ENCODE results near the gene MOCS2. TPM values are rescaled to one million over a fixed set of nuclear protein-coding genes. Genes with fewer than 3 reads are reported as not detected.

The MOCS2 gene
- total and polyA plus RNA-seq, 10 of the 15 experiments (the other 5 are each of a cell fraction or from before 2014, with no cell fraction given), result 11.0 to 27.4 (median 22.5) TPM

DNA sequence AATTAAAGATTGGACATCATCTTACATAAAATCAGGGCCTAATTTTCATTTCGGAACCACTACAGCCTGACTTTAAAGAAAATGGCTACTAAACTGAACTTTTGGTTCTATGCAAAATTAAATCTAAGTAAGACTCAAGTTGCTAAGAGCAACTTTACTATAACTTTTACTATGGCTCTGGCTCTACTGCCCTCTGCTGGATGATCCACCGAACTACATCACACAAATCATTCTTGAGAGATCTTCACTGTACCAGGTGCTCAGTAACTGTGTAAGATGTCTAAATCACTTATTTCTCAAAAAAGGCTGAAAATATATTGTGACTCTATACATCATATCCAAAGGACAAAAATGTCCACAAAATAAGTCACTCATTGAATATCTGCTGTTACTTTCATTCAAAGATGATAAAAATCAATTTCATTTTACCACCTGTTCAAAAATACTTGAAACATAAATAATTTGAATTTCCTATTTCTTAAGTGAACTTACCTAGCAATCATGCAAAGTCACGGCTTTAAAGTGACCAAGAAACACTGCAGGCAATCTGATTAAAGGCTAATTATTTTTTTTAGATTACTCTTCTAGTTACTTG is 13.5 kb downstream of the MOCS2 start (continued):
- TF ChIP-seq, protein P1, sequence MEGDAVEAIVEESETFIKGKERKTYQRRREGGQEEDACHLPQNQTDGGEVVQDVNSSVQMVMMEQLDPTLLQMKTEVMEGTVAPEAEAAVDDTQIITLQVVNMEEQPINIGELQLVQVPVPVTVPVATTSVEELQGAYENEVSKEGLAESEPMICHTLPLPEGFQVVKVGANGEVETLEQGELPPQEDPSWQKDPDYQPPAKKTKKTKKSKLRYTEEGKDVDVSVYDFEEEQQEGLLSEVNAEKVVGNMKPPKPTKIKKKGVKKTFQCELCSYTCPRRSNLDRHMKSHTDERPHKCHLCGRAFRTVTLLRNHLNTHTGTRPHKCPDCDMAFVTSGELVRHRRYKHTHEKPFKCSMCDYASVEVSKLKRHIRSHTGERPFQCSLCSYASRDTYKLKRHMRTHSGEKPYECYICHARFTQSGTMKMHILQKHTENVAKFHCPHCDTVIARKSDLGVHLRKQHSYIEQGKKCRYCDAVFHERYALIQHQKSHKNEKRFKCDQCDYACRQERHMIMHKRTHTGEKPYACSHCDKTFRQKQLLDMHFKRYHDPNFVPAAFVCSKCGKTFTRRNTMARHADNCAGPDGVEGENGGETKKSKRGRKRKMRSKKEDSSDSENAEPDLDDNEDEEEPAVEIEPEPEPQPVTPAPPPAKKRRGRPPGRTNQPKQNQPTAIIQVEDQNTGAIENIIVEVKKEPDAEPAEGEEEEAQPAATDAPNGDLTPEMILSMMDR (IDR thresholded peaks at IDR 0.05 in 2 of 3, conservative IDR thresholded peaks at IDR 0.05 in 1 of 3; ENCODE audit: control insufficient read depth in 2 of 3, extremely low read depth in 1 of 3, insufficient read depth in 1 of 3, low read depth in 3 of 3, low read length in 3 of 3), result peak; percentile 73 to 79 (median 76)
- TF ChIP-seq MYC (IDR thresholded peaks at IDR 0.05; ENCODE audit: insufficient read depth, insufficient read length, insufficient replicate concordance, low read length, severe bottlenecking) (no peak), ATF2 (IDR thresholded peaks at IDR 0.05; ENCODE audit: low read length) (no peak), ZBTB40 (IDR thresholded peaks at IDR 0.05; ENCODE audit: borderline replicate concordance) (no peak), E2F8 (IDR thresholded peaks at IDR 0.05; ENCODE audit: low read depth, partially characterized antibody) (no peak), CEBPB (IDR thresholded peaks at IDR 0.05; ENCODE audit: borderline replicate concordance in 1 of 2, low read depth in 2 of 2, low read length in 2 of 2) (no peak), ETV6 (conservative IDR thresholded peaks at IDR 0.05 in 1 of 2, IDR thresholded peaks at IDR 0.05 in 1 of 2; ENCODE audit: borderline replicate concordance in 1 of 2, low read depth in 1 of 2) (no peak)
